Endothelial cell of hepatic sinusoid (primary cell): ENCODE measurements around the gene PP2D1.

Experiments
- in situ Hi-C: cut with HindIII; loops from 2 replicates; pipeline ENCODE4 v1.10.0; 2017; ENCODE audit warnings: low sequenced_read_pairs

Gene PP2D1

GRCh38 chr3:19972054-19972453 lies 40.0 kb downstream of the PP2D1 start:
- in situ Hi-C loops, result no loop called here

- in situ Hi-C loops, result no loop called here
These were observed 41.7 kb downstream of the PP2D1 start for GRCh38 chr3:19970327-19970726.

- in situ Hi-C loops, result no loop called here
These were observed 44.3 kb downstream of the PP2D1 start for GRCh38 chr3:19967812-19968211.

GRCh38 chr3:19967208-19967607 lies 44.9 kb downstream of the PP2D1 start:
- in situ Hi-C loops, result no loop called here

- in situ Hi-C loops, result no loop called here
These were observed 50.1 kb downstream of the PP2D1 start for GRCh38 chr3:19961960-19962359.

GRCh38 chr3:19960696-19961095 lies 51.4 kb downstream of the PP2D1 start:
- in situ Hi-C loops, result no loop called here

GRCh38 chr3:19959505-19959904 lies 52.6 kb downstream of the PP2D1 start:
- in situ Hi-C loops, result loop anchor here (10.0 kb wide), 1 partner anchor 65 kb away; no protein-coding TSS in a partner anchor

GRCh38 chr3:19957354-19957753 lies 54.7 kb downstream of the PP2D1 start:
- in situ Hi-C loops, result loop anchor here (10.0 kb wide), 1 partner anchor 63 kb away; no protein-coding TSS in a partner anchor

- in situ Hi-C loops, result loop anchor here (10.0 kb wide), 1 partner anchor 60 kb away; no protein-coding TSS in a partner anchor
These were observed 57.4 kb downstream of the PP2D1 start for GRCh38 chr3:19954676-19955075.

GRCh38 chr3:19950316-19950715 lies 61.7 kb downstream of the PP2D1 start:
- in situ Hi-C loops, result loop anchor here (10.0 kb wide), 1 partner anchor 56 kb away; no protein-coding TSS in a partner anchor

GRCh38 chr3:19948226-19948591 lies 63.9 kb downstream of the PP2D1 start:
- in situ Hi-C loops, result no loop called here

- in situ Hi-C loops, result no loop called here
These were observed 64.4 kb downstream of the PP2D1 start for GRCh38 chr3:19947549-19948225.

- in situ Hi-C loops, result no loop called here
These were observed 65.1 kb downstream of the PP2D1 start, which contains the start of gene RAB5A for GRCh38 chr3:19946832-19947548. Gene RAB5A (plus strand): TSS chr3:19947097. CDS start chr3:19950899, 3,802 bp downstream.

- in situ Hi-C loops, result no loop called here
These were observed 65.9 kb downstream of the PP2D1 start for GRCh38 chr3:19945969-19946831.

GRCh38 chr3:19945534-19945933 lies 66.5 kb downstream of the PP2D1 start:
- in situ Hi-C loops, result no loop called here

- in situ Hi-C loops, result loop anchor here (5.0 kb wide), 2 partner anchors 87 to 242 kb away; no protein-coding TSS in a partner anchor
These were observed 71.4 kb downstream of the PP2D1 start for GRCh38 chr3:19940643-19941042.

- in situ Hi-C loops, result no loop called here
These were observed 73.8 kb downstream of the PP2D1 start for GRCh38 chr3:19938295-19938627.

GRCh38 chr3:19937459-19938294 lies 74.4 kb downstream of the PP2D1 start:
- in situ Hi-C loops, result no loop called here
